IMR-90 (cell line): Measurements from ENCODE around the gene TSACC. TPM values are rescaled to one million over a fixed set of nuclear protein-coding genes. Genes with fewer than 3 reads are reported as not detected.

ENCODE experiments used
- ATAC-seq: fragments of 200-7000 bp; cut with Tn5 transposase; 2 replicates; pipeline ENCODE4 v1.9.1; 2020; ENCODE audit warnings: low read depth, mild to moderate bottlenecking, moderate library complexity
- BruUV-seq: library from RNA; stranded (reverse); fragments of 400-500 nt; replicated peaks from 2 replicates; lab custom pipeline; 2021; lab: Mats Ljungman, UMichigan
- CTCF ChIA-PET: fragments of 300-600 bp; formaldehyde crosslinking; extraction: SDS; loops from one replicate; lab custom pipeline; 2021; ENCODE audit warnings: antibody characterized with exemption; lab: Yijun Ruan, JAX
- POLR2A ChIA-PET: fragments of 300-600 bp; sonication (Branson Sonifier 250); formaldehyde crosslinking; loops from one replicate; lab custom pipeline; 2022; ENCODE audit warnings: antibody characterized with exemption; ENCODE audit not compliant: unreplicated experiment; lab: Charles Lee
- DNase-seq: peaks from one replicate; pipeline ENCODE4 v3.0.0; 2013
- H2AFZ ChIP-seq: replicated peaks from 2 replicates; pipeline ENCODE3; 2013; ENCODE audit warnings: low read length, mild to moderate bottlenecking; ENCODE audit not compliant: poor library complexity
- H2AK5ac ChIP-seq: 2 replicates; pipeline ENCODE4 v1.6.1; 2013; ENCODE audit warnings: low read depth, low read length, inconsistent platforms
- H2AK9ac ChIP-seq: replicated peaks from 2 replicates; pipeline ENCODE3; 2013; ENCODE audit warnings: mild to moderate bottlenecking, low read depth, low read length, moderate library complexity; ENCODE audit not compliant: poor library complexity
- H2BK120ac ChIP-seq: 2 replicates; pipeline ENCODE4 v1.6.1; 2013; ENCODE audit warnings: low read depth, low read length, inconsistent platforms
- H2BK15ac ChIP-seq: 3 replicates; pipeline ENCODE4 v1.6.1; 2013; ENCODE audit warnings: low read depth, low read length, inconsistent platforms
- H2BK20ac ChIP-seq: 2 replicates; pipeline ENCODE4 v1.6.1; 2013; ENCODE audit warnings: low read depth, mild to moderate bottlenecking, inconsistent platforms, low read length, moderate library complexity
- H2BK5ac ChIP-seq: 2 replicates; pipeline ENCODE4 v1.6.1; 2013; ENCODE audit warnings: mild to moderate bottlenecking, low read depth, low read length, inconsistent platforms; ENCODE audit not compliant: poor library complexity, severe bottlenecking
- H3K14ac ChIP-seq: replicated peaks from 2 replicates; pipeline ENCODE4 v1.6.1; 2013; ENCODE audit warnings: low read depth, low read length, inconsistent platforms
- H3K18ac ChIP-seq: 2 replicates; pipeline ENCODE4 v1.6.1; 2013; ENCODE audit warnings: low read depth, low read length, control low read depth
- H3K23ac ChIP-seq: 2 replicates; pipeline ENCODE4 v1.6.1; 2013; ENCODE audit warnings: low read depth, low read length, inconsistent platforms
- H3K27ac ChIP-seq: 2 replicates; pipeline ENCODE4 v1.5.1; 2013; ENCODE audit warnings: mild to moderate bottlenecking, control low read depth, low read length; ENCODE audit not compliant: insufficient read depth
- H3K27me3 ChIP-seq: 2 replicates; pipeline ENCODE4 v1.6.1; 2013; ENCODE audit warnings: low read length; ENCODE audit not compliant: control insufficient read depth, insufficient read depth
- H3K36me3 ChIP-seq: 2 replicates; pipeline ENCODE4 v1.6.1; 2013; ENCODE audit warnings: low read length, mixed read lengths; ENCODE audit not compliant: control insufficient read depth, insufficient read depth
- H3K4ac ChIP-seq: 2 replicates; pipeline ENCODE4 v1.6.1; 2013; ENCODE audit warnings: low read depth, low read length, inconsistent platforms
- H3K4me1 ChIP-seq: 2 replicates; pipeline ENCODE4 v1.6.1; 2013; ENCODE audit warnings: low read length, mixed read lengths; ENCODE audit not compliant: control insufficient read depth, insufficient read depth
- H3K4me2 ChIP-seq: 2 replicates; pipeline ENCODE4 v1.6.1; 2013; ENCODE audit warnings: low read depth, mild to moderate bottlenecking, control low read depth, low read length, moderate library complexity
- H3K4me3 ChIP-seq: 2 replicates; pipeline ENCODE4 v1.5.1; 2013; ENCODE audit warnings: low read depth, mild to moderate bottlenecking, control low read depth, low read length, moderate library complexity; ENCODE audit not compliant: insufficient read depth
- H3K56ac ChIP-seq: 2 replicates; pipeline ENCODE4 v1.6.1; 2013; ENCODE audit warnings: low read length, inconsistent platforms; ENCODE audit not compliant: insufficient read depth; ENCODE audit errors: extremely low read depth
- H3K79me1 ChIP-seq, 2 experiments: 2 replicates each; pipeline ENCODE4 v1.6.1; 2013; ENCODE audit warnings: low read length in 2 of 2, inconsistent platforms in 1 of 2, low read depth in 1 of 2
- H3K9ac ChIP-seq: 2 replicates; pipeline ENCODE4 v1.6.1; 2013; ENCODE audit warnings: low read depth, low read length, control low read depth
- H3K9me1 ChIP-seq: 2 replicates; pipeline ENCODE4 v1.6.1; 2013; ENCODE audit warnings: low read length, inconsistent platforms; ENCODE audit not compliant: insufficient read depth
- H3K9me3 ChIP-seq: 2 replicates; pipeline ENCODE4 v1.6.1; 2013; ENCODE audit warnings: low read length; ENCODE audit not compliant: control insufficient read depth, insufficient read depth
- H4K20me1 ChIP-seq: 2 replicates; pipeline ENCODE4 v1.6.1; 2013; ENCODE audit warnings: low read length, inconsistent platforms; ENCODE audit not compliant: insufficient read depth
- H4K5ac ChIP-seq: 2 replicates; pipeline ENCODE4 v1.6.1; 2013; ENCODE audit warnings: mild to moderate bottlenecking, low read depth, low read length, control low read depth
- H4K8ac ChIP-seq, 2 experiments: 2 replicates each; pipeline ENCODE4 v1.6.1; 2013; ENCODE audit warnings: low read depth in 2 of 2, low read length in 2 of 2, control low read depth in 1 of 2, inconsistent platforms in 1 of 2
- H4K91ac ChIP-seq: 2 replicates; pipeline ENCODE4 v1.6.1; 2013; ENCODE audit warnings: low read depth, low read length, inconsistent platforms; ENCODE audit not compliant: insufficient read depth
- CEBPB ChIP-seq: IDR thresholded peaks from 2 replicates; pipeline ENCODE4 v1.6.1; 2012; ENCODE audit warnings: low read depth, low read length, improper control_type of control experiment
- MAZ ChIP-seq: IDR thresholded peaks from 2 replicates; pipeline ENCODE4 v1.6.1; 2012; ENCODE audit warnings: low read depth, mild to moderate bottlenecking, low read length, improper control_type of control experiment, moderate library complexity, borderline replicate concordance
- MXI1 ChIP-seq: IDR thresholded peaks from 2 replicates; pipeline ENCODE4 v1.6.1; 2012; ENCODE audit warnings: low read depth, mild to moderate bottlenecking, low read length, moderate library complexity, borderline replicate concordance
- NFE2L2 ChIP-seq: fragments of 150-350 bp; IDR thresholded peaks from 2 replicates; pipeline ENCODE4 v1.6.1; 2016; ENCODE audit warnings: low read depth, mild to moderate bottlenecking, low read length
- POLR2A ChIP-seq: IDR thresholded peaks from 2 replicates; pipeline ENCODE4 v1.6.1; 2012; ENCODE audit warnings: mild to moderate bottlenecking, low read depth, low read length
- RAD21 ChIP-seq: IDR thresholded peaks from 2 replicates; pipeline ENCODE4 v1.6.1; 2012; ENCODE audit warnings: low read length, improper control_type of control experiment
- RCOR1 ChIP-seq: IDR thresholded peaks from 2 replicates; pipeline ENCODE4 v1.6.1; 2012; ENCODE audit warnings: mild to moderate bottlenecking, low read length, improper control_type of control experiment; ENCODE audit not compliant: insufficient replicate concordance
- SMC3 ChIP-seq: fragments of 150-350 bp; IDR thresholded peaks from 2 replicates; pipeline ENCODE4 v1.6.1; 2016; ENCODE audit warnings: low read depth, mild to moderate bottlenecking, antibody characterized with exemption, low read length, moderate library complexity
- WGBS, 2 experiments: methylation state at CpG; one replicate each; pipeline versions ENCODE4 v1.1.5 to v1.1.7; 2013; ENCODE audit warnings: missing lambda C conversion rate in 2 of 2; ENCODE audit not compliant: insufficient read length in 1 of 2; ENCODE audit errors: extremely low coverage in 2 of 2; 5-methylcytosine and 5-hydroxymethylcytosine counted together
- dilution Hi-C: fragments of 300-500 bp; cut with HindIII; formaldehyde crosslinking; loops from one replicate; pipeline ENCODE4 v1.14.3; 2018; ENCODE audit warnings: low sequenced_read_pairs; ENCODE audit not compliant: unreplicated experiment
- in situ Hi-C: fragments of 300-500 bp; cut with MboI; formaldehyde crosslinking; loops from 3 replicates; pipeline ENCODE4 v1.14.3; 2019; ENCODE audit warnings: low sequenced_read_pairs, inconsistent platforms, mixed read lengths
- intact Hi-C: fragments of 100-400 bp; cut with micrococcal nuclease; formaldehyde crosslinking; loops from 2 replicates; pipeline ENCODE4 v1.10.0; 2022
- polyA plus RNA-seq, 3 experiments: library from polyadenylated mRNA; depleted of rRNA; stranded (reverse); fragments of >200 nt; gene quantifications; 2 replicates each; pipeline ENCODE4 v1.2.3, GENCODE V29; 2012; ENCODE audit warnings: low replicate concordance in 1 of 3
- total RNA-seq: library from RNA; depleted of rRNA; stranded (reverse); fragments of >200 nt; gene quantifications from 2 replicates; pipeline ENCODE4 v1.2.3, GENCODE V29; 2012

Gene TSACC
- total and polyA plus RNA-seq, 2 of the 4 experiments (the other 2 are of a cell fraction), result 0.75 TPM; not detected in 1

- Histone ChIP-seq H4K5ac (no peak overlapping the region), H3K18ac (no peak overlapping the region), H3K27me3 (peaks cover 68% of the 10 kb centered on the region), H3K4me2 (no peak overlapping the region), H4K8ac (no peak overlapping the region), H3K36me3 (no peaks in the 10 kb centered on the region), H2BK15ac (no peak overlapping the region), H4K91ac (no peak overlapping the region), H2BK20ac (no peak overlapping the region), H4K20me1 (no peaks in the 10 kb centered on the region), H3K79me1 (no peaks in the 10 kb centered on the region), H3K9ac (no peak overlapping the region), H3K9me1 (peaks cover 3% of the 10 kb centered on the region; the same call in 1 of the 2 replicates), H2BK120ac (no peak overlapping the region), H3K56ac (no peak overlapping the region), H3K4ac (no peak overlapping the region), H3K14ac (no peak overlapping the region), H3K9me3 (no peaks in the 10 kb centered on the region), H3K4me3 (no peak overlapping the region), H3K27ac (no peak overlapping the region), H2AK9ac (no peak overlapping the region), H2BK5ac (no peak overlapping the region), H3K23ac (no peak overlapping the region), H2AFZ (peak overlapping the region; percentile 67), H2AK5ac (no peak overlapping the region), H3K4me1 (no peaks in the 10 kb centered on the region)
- ATAC-seq (no peak), DNase-seq (no peak)
- WGBS, 2 experiments, result 15% methylated on average over 4 of the region's 15 CpGs; no CpG with 5 or more reads in 1 of the 2 experiments
- no TSS peak for BruUV-seq
- CTCF ChIA-PET, result interaction anchor here (4.3 kb wide), 1 partner anchor 58 kb away, joined by 69 read pairs; no protein-coding TSS in a partner anchor
- intact Hi-C loops, result no loop called here
- POLR2A ChIA-PET, result no interaction called here
- TF ChIP-seq CEBPB, result no peak
- TF ChIP-seq SMC3, result no peak
- no peak for TF ChIP-seq NFE2L2
- TF ChIP-seq POLR2A, result no peak
- TF ChIP-seq RCOR1, result no peak
- no peak for TF ChIP-seq RAD21
- TF ChIP-seq MAZ, result no peak
- no peak for TF ChIP-seq MXI1
- dilution Hi-C loops, result no loop called here
- in situ Hi-C loops, result loop anchor here (5.0 to 10.0 kb wide), 2 partner anchors 57 to 219 kb away; no protein-coding TSS in a partner anchor
Observed at GRCh38 chr1:156387870-156388173, 49.5 kb downstream of the TSACC start.
